IPS-18c (cell line): ENCODE measurements around the gene FOXL3.
"Not testable (repeated sequence)": the region's sequence is repeated elsewhere in the genome, so short reads cannot be mapped to it uniquely, and the experiment has no call there.

ENCODE experiments used
- H3K4me3 ChIP-seq: 2 replicates; pipeline ENCODE4 v1.7.0; 2013; ENCODE audit warnings: low read depth, mild to moderate bottlenecking, low read length, moderate library complexity; ENCODE audit not compliant: insufficient read depth
- H3K9me3 ChIP-seq: one replicate; pipeline ENCODE4 v1.6.1; 2013; ENCODE audit warnings: mild to moderate bottlenecking, low read length, moderate library complexity; ENCODE audit not compliant: control insufficient read depth, insufficient read depth

The FOXL3 gene

GRCh38 chr7:334618-335357 lies 44.8 kb downstream of the FOXL3 start:
- H3K4me3 ChIP-seq = no peak overlapping the region
- H3K9me3 ChIP-seq = peaks cover 2% of the 10 kb centered on the region

- peaks cover 2% of the 10 kb centered on the region for H3K9me3 ChIP-seq
- no peak overlapping the region for H3K4me3 ChIP-seq
These were observed 45.6 kb downstream of the FOXL3 start for GRCh38 chr7:335358-336148.

- not testable (repeated sequence) for H3K4me3 ChIP-seq, H3K9me3 ChIP-seq
These were observed 46.2 kb downstream of the FOXL3 start for GRCh38 chr7:336149-336533.

- peaks cover 2% of the 10 kb centered on the region for H3K9me3 ChIP-seq
- H3K4me3 ChIP-seq = no peak overlapping the region
These were observed 47.0 kb downstream of the FOXL3 start for GRCh38 chr7:336810-337566.

- peaks cover 2% of the 10 kb centered on the region for H3K9me3 ChIP-seq
- H3K4me3 ChIP-seq = no peak overlapping the region
These were observed 47.6 kb downstream of the FOXL3 start for GRCh38 chr7:337567-337951.

GRCh38 chr7:338295-339061 lies 48.5 kb downstream of the FOXL3 start:
- no peak overlapping the region for H3K4me3 ChIP-seq
- peaks cover 2% of the 10 kb centered on the region for H3K9me3 ChIP-seq

- Histone ChIP-seq H3K9me3 (no peaks in the 10 kb centered on the region), H3K4me3 (no peak overlapping the region)
These were observed 49.0 kb downstream of the FOXL3 start for GRCh38 chr7:339062-339342.

GRCh38 chr7:339696-340095 lies 49.7 kb downstream of the FOXL3 start:
- no peaks in the 10 kb centered on the region for H3K9me3 ChIP-seq
- no peak overlapping the region for H3K4me3 ChIP-seq

GRCh38 chr7:340200-340937 lies 50.4 kb downstream of the FOXL3 start:
- Histone ChIP-seq H3K4me3 (no peak overlapping the region), H3K9me3 (no peaks in the 10 kb centered on the region)
